Ovary (tissue), 9 donors: ENCODE measurements around the gene PKN3. TPM values are rescaled to one million over a fixed set of nuclear protein-coding genes. Genes with fewer than 3 reads are reported as not detected.
A peak's percentile ranks its signal among the peaks of the same experiment; 100 is the strongest.

ENCODE experiments used
- DNase-seq, 5 donors: peaks; one replicate each; pipeline ENCODE4 v3.0.0-alpha.2; 2019 to 2020
- H3K27ac ChIP-seq, 2 donors: fragments of 200-600 bp; one replicate each; pipeline versions ENCODE4 v1.5.1 to v1.8.0; 2019 to 2022
- H3K27me3 ChIP-seq: fragments of 200-600 bp; one replicate; pipeline ENCODE4 v1.8.0; 2022
- H3K36me3 ChIP-seq: fragments of 200-600 bp; sonication (generic); one replicate; pipeline ENCODE4 v1.5.1; 2019
- H3K4me1 ChIP-seq: one replicate; pipeline ENCODE4 v1.8.1; 2013; ENCODE audit warnings: mild to moderate bottlenecking, moderate library complexity; ENCODE audit not compliant: insufficient read depth
- H3K4me3 ChIP-seq: fragments of 200-600 bp; sonication (generic); one replicate; pipeline ENCODE4 v1.5.1; 2017
- H3K9me3 ChIP-seq, 2 donors: fragments of 200-600 bp in 1 of 2; sonication (generic) in 1 of 2; one replicate each; pipeline versions ENCODE4 v1.5.1 to v1.8.1; 2013 to 2019; ENCODE audit warnings: mild to moderate bottlenecking in 1 of 2, moderate library complexity in 1 of 2
- CTCF ChIP-seq, 3 donors: fragments of 450-650 bp in 2 of 3; fragments of 200-600 bp in 1 of 3; IDR thresholded peaks; one replicate each; pipeline versions ENCODE4 v1.5.1 to v1.8.0; 2016 to 2022; ENCODE audit warnings: antibody characterized with exemption in 3 of 3, mild to moderate bottlenecking in 1 of 3
- EP300 ChIP-seq: sonication (generic); formaldehyde crosslinking; IDR thresholded peaks from one replicate; pipeline ENCODE4 v1.6.1; 2017; ENCODE audit warnings: antibody characterized with exemption
- POLR2A ChIP-seq: fragments of 450-650 bp; IDR thresholded peaks from one replicate; pipeline ENCODE4 v1.6.1; 2017; ENCODE audit warnings: antibody characterized with exemption, mild to moderate bottlenecking, moderate library complexity
- WGBS, 3 donors: extraction: QIAGEN DNeasy Blood & Tissue Kit in 1 of 3; methylation state at CpG; one replicate each; pipeline versions ENCODE4 v1.1.5 to v1.1.7; 2013 to 2017; 5-methylcytosine and 5-hydroxymethylcytosine counted together
- intact Hi-C, 4 donors: fragments of 100-400 bp; cut with DNase I; formaldehyde crosslinking; loops; one replicate each; pipeline versions ENCODE4 v1.11.0 to v1.15.1; 2022 to 2023
- polyA plus RNA-seq, 2 donors: library from polyadenylated mRNA; stranded (reverse); fragments of 200-250 nt in 1 of 2; fragments of 350-450 nt in 1 of 2; fragmentation: Illumina TruSeq in 1 of 2; extraction: RNeasy Lipid Tissue Mini Kit (QIAGEN cat#74804) in 1 of 2; gene quantifications; one replicate each; pipeline ENCODE4 v1.2.3, GENCODE V29; 2013 to 2014
- total RNA-seq, 7 donors: library from RNA; depleted of rRNA in 2 of 7; stranded (reverse); fragments of >200 nt in 2 of 7; fragmentation: NEBNext Ultra II Directional in 3 of 7; extraction: Animal tissue kit (Norgen Biotek cat#: 25700) in 3 of 7; gene quantifications; one replicate each; pipeline versions ENCODE4 v1.1.0 to v1.2.4, GENCODE V29; 2016 to 2023
- donor health status: DM: no; HTN: no; CAD: no; lungs with moderate emphysema.
- donor health status: DM: no; HTN: no; CAD: no.
- donor health status: Bipolar disorder and iron deficiency.
- donor health status: DM: yes; HTN: yes; CAD: no.
- donor health status: DM: no; HTN: no; CAD: no.
- donor health status: DM: yes; HTN: yes; CAD: no.

Gene PKN3
- total and polyA plus RNA-seq, 9 donors: 1.3 to 7.6 (median 4.2) TPM

DNA sequence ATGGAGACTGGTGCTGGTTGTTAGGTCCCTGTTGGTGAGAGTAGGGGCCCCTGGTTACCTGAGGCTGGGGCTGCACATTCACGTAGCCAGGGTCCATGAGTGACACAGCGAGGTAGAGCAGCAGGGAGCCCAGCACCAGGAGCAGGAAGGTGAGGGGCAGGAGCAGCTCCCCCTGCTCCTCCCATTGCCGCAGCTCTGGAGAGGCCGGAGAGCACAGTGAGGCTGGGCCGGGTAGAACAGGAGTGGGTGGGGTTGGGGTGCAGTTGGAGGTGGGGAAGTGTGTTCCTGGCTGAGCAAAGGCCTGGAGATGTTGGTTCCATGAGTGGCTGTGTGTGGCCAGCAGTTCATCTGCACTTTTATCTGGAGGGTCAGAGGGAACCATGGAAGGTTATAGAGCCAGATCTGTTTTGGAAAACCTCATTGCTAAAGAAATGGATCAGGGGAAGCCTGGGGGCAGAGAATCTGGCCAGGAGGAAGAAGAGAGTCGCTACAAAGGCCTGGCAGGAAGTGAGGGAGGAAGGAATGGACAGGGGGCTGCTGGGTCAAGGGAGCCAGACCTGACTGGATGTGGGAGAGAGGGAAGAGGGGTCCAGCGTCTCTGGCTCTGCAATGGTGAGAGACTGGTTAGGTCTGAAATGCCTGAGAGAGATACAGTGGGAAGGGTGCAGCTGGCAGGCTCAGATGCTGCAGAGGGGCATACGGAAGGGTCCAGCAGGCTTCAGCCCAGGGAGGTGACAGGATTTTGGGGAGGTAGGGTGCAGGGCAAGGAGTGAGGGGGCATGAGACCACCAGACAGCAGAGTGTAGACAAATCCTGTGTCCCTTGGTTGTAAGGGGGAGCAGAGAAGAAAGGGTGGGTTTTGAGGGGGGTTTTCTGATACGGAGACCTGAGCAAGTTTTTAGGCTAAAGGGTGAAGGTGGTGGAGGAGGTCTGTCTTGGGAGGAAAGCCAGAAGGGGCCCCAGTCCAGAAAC, 20.4 kb downstream of the PKN3 start:
- H3K9me3 ChIP-seq: no peaks in the 10 kb centered on the region
- H3K27me3 ChIP-seq: no peaks in the 10 kb centered on the region
- H3K27ac ChIP-seq: no peak overlapping the region
- WGBS, 3 donors: 51 to 60% (median 54%) methylated on average over 9 of the region's 9 CpGs
- H3K4me3 ChIP-seq: no peak overlapping the region
- TF ChIP-seq POLR2A (no peak), EP300 (no peak), CTCF (IDR thresholded peaks at IDR 0.05) (no peak)
- no peak for DNase-seq
- intact Hi-C loops: no loop called here
- H3K4me1 ChIP-seq: no peaks in the 10 kb centered on the region
- H3K36me3 ChIP-seq: no peaks in the 10 kb centered on the region

GRCh38 chr9:128723352-128723865, 21.1 kb downstream of the PKN3 start:
- H3K36me3 ChIP-seq: no peaks in the 10 kb centered on the region
- H3K27me3 ChIP-seq: no peaks in the 10 kb centered on the region
- H3K27ac ChIP-seq: peak overlapping the region in 1 of 2 donors; percentile 78
- H3K4me1 ChIP-seq: no peaks in the 10 kb centered on the region
- TF ChIP-seq CTCF (IDR thresholded peaks at IDR 0.05) (no peak), EP300 (no peak), POLR2A (no peak)
- peak in 3 of 5 donors; percentile 48 to 50 (median 49) for DNase-seq
- no peaks in the 10 kb centered on the region for H3K9me3 ChIP-seq
- peak overlapping the region; percentile 50 for H3K4me3 ChIP-seq
- WGBS, 3 donors: 50 to 57% (median 52%) methylated on average over 7 of the region's 7 CpGs
- intact Hi-C loops: no loop called here

DNA sequence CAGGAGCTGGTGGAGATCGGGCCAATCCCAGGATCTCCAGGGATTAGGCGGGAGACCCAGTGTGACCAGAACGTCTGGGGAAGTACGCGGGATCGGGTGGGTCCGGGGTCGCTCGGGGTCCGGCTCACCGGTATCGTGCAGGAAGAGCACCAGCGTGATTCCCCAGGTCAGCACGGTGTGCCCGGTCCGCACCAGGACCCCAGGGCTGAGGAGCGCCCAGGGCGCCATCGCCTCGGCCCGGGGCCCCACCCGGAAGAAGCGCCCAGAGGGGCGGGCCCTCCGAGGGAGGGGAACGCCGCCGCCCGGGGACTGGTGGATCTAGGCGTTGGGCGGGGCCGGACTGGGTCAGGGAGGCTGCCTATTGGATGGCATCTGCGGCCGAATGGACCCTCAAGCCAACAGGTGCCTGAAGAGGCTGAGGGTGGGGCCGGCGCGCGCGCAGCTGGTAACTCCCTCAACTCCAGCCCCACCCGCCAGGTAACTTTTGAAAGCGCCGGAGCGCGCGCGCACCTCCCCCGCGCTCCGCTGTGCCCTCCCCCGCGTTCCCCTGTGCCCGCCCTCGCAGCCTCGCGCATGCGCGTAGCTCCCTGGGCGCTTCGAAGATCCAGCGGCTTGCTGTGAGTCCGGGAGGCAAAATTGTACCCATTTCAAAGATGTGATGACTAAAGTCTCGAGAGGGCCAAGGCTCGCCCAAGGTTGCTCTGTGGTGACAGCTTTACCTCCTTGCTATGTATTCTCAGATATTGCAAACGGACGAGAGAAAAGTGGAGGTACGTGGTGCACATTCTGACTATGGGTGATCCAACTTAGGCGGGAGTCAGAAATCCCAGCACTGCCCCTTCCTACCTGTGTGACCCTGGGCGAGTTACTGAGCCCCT, 21.8 kb downstream of the PKN3 start, which contains the start of gene ZDHHC12:
Gene ZDHHC12, minus strand, starts transcription at position 262 of the 878 bp plus-strand sequence. Its CDS starts 34 bp downstream, at position 228.
- intact Hi-C loops: no loop called here
- no peaks in the 10 kb centered on the region for H3K27me3 ChIP-seq
- H3K4me1 ChIP-seq: no peaks in the 10 kb centered on the region
- peak within 1 kb of the TSS; percentile 50 for H3K4me3 ChIP-seq
- peak within 1 kb of the TSS in 1 of 2 donors; percentile 78 for H3K27ac ChIP-seq
- WGBS, 3 donors: 1 to 2% (median 1%) methylated on average over 60 to 68 of the region's 68 CpGs
- TF ChIP-seq CTCF (IDR thresholded peaks at IDR 0.05): no peak
- TF ChIP-seq POLR2A: no peak
- no peak for TF ChIP-seq EP300
- no peaks in the 10 kb centered on the region for H3K9me3 ChIP-seq
- H3K36me3 ChIP-seq: no peaks in the 10 kb centered on the region
- DNase-seq: peak; percentile 88 to 93 (median 92)

GRCh38 chr9:128724744-128725211, 22.5 kb downstream of the PKN3 start:
- DNase-seq: peak; percentile 63 to 80 (median 75)

More at GRCh38 chr9:128724744-128725211, 22.5 kb downstream of the PKN3 start:
- Histone ChIP-seq H3K9me3 (no peaks in the 10 kb centered on the region), H3K27me3 (no peaks in the 10 kb centered on the region), H3K27ac (peak overlapping the region in 1 of 2 donors; percentile 78), H3K4me3 (peak overlapping the region; percentile 50), H3K4me1 (no peaks in the 10 kb centered on the region), H3K36me3 (no peaks in the 10 kb centered on the region)
- intact Hi-C loops: no loop called here
- WGBS, 3 donors: 6 to 10% (median 9%) methylated on average over 10 of the region's 10 CpGs
- TF ChIP-seq EP300 (no peak), CTCF (IDR thresholded peaks at IDR 0.05) (no peak), POLR2A (no peak)
